ENCODE results near the gene SNX1. TPM values are rescaled to one million over a fixed set of nuclear protein-coding genes. Genes with fewer than 3 reads are reported as not detected.

The SNX1 gene
- total and polyA plus RNA-seq, 10 of the 15 experiments (the other 5 are each of a cell fraction or from before 2014, with no cell fraction given) = 17.8 to 115 (median 96.3) TPM

DNA sequence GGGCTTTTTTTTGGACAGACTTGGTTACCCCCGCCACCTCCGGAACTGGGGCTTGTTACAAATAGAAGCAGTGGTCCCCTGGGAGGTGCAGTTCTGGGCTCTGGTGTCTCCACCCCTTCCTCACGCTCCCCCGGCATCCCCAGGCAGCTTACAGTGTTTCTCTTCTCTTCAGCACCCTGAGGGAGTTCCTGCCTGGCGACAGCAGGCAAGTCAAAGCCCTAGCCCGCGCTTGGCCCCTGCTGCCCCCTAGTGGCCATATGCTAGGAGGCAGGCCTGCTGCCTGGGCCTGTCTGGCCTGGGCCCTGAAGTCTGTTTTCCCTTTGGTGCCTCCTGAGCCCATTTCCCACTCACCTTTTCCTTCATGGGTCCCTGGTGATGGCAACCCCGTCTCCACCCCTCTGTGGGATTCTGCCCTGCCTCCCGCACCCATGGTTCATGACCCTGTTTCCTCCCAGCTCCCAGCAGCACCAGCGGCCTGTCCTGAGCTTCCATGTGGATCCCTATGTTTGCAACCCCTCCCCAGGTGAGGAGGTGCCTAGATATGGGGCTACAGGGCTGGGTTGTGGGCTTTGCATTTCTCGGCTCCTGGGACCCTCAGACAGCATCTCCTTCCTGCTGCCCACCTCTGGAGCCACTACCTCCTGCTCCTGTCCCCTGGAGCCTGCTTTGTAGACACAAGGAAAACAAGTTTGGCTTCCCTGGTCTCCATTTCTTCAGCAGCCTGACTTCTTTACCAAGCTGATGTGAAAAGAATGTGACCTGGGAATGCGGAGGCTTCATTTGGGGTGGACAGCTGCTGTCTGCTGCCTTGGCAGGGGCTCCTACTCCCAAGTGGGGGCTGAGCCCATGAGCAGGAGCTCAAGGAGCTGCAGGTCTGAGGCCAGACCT, 57.9 kb downstream of the SNX1 start (continued):
- TF ChIP-seq, protein P1, sequence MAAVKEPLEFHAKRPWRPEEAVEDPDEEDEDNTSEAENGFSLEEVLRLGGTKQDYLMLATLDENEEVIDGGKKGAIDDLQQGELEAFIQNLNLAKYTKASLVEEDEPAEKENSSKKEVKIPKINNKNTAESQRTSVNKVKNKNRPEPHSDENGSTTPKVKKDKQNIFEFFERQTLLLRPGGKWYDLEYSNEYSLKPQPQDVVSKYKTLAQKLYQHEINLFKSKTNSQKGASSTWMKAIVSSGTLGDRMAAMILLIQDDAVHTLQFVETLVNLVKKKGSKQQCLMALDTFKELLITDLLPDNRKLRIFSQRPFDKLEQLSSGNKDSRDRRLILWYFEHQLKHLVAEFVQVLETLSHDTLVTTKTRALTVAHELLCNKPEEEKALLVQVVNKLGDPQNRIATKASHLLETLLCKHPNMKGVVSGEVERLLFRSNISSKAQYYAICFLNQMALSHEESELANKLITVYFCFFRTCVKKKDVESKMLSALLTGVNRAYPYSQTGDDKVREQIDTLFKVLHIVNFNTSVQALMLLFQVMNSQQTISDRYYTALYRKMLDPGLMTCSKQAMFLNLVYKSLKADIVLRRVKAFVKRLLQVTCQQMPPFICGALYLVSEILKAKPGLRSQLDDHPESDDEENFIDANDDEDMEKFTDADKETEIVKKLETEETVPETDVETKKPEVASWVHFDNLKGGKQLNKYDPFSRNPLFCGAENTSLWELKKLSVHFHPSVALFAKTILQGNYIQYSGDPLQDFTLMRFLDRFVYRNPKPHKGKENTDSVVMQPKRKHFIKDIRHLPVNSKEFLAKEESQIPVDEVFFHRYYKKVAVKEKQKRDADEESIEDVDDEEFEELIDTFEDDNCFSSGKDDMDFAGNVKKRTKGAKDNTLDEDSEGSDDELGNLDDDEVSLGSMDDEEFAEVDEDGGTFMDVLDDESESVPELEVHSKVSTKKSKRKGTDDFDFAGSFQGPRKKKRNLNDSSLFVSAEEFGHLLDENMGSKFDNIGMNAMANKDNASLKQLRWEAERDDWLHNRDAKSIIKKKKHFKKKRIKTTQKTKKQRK (IDR thresholded peaks at IDR 0.05; ENCODE audit: low read depth, low read length) = no peak; the same call in 1 of the 2 replicates
- TF ChIP-seq RCOR1 (conservative IDR thresholded peaks at IDR 0.05; ENCODE audit: low read depth, low read length) (0 out of 2 replicates have a peak, but pooled peaks have one; percentile 33), MEF2B (IDR thresholded peaks at IDR 0.05; ENCODE audit: partially characterized antibody, poor library complexity, severe bottlenecking) (peak; percentile 89), POLR2A (IDR thresholded peaks at IDR 0.05; ENCODE audit: low read depth, low read length) (peak; percentile 78), ZZZ3 (IDR thresholded peaks at IDR 0.05; ENCODE audit: control insufficient read depth, insufficient read length, low read depth) (no peak), PML (IDR thresholded peaks at IDR 0.05; ENCODE audit: low read length) (peak; percentile 67; the same call in 1 of the 2 replicates), RUNX3 (IDR thresholded peaks at IDR 0.05; ENCODE audit: low read length) (no peak), EP300 (IDR thresholded peaks at IDR 0.05; ENCODE audit: borderline replicate concordance in 1 of 2, control insufficient read depth in 1 of 2, low read depth in 2 of 2, low read length in 2 of 2) (no peak), CREM (IDR thresholded peaks at IDR 0.05; ENCODE audit: low read depth) (peak; percentile 21; the same call in 1 of the 2 replicates), MTA2 (IDR thresholded peaks at IDR 0.05; ENCODE audit: low read depth) (peak; percentile 8; the same call in 1 of the 2 replicates), FOS (IDR thresholded peaks at IDR 0.05; ENCODE audit: borderline replicate concordance, extremely low read depth, insufficient read length) (no peak), ZSCAN29 (IDR thresholded peaks at IDR 0.05) (no peak), NFYA (IDR thresholded peaks at IDR 0.05; ENCODE audit: borderline replicate concordance, low read depth, low read length) (no peak), NFYB (IDR thresholded peaks at IDR 0.05; ENCODE audit: insufficient read depth, low read depth, low read length) (no peak), RFX5 (IDR thresholded peaks at IDR 0.05; ENCODE audit: low read depth, low read length) (peak; percentile 68; the same call in 1 of the 2 replicates), FOXK2 (IDR thresholded peaks at IDR 0.05) (no peak), BCL11A (IDR thresholded peaks at IDR 0.05; ENCODE audit: low read depth, low read length) (peak; percentile 32; the same call in 1 of the 2 replicates)
- TF ChIP-seq, protein P2, sequence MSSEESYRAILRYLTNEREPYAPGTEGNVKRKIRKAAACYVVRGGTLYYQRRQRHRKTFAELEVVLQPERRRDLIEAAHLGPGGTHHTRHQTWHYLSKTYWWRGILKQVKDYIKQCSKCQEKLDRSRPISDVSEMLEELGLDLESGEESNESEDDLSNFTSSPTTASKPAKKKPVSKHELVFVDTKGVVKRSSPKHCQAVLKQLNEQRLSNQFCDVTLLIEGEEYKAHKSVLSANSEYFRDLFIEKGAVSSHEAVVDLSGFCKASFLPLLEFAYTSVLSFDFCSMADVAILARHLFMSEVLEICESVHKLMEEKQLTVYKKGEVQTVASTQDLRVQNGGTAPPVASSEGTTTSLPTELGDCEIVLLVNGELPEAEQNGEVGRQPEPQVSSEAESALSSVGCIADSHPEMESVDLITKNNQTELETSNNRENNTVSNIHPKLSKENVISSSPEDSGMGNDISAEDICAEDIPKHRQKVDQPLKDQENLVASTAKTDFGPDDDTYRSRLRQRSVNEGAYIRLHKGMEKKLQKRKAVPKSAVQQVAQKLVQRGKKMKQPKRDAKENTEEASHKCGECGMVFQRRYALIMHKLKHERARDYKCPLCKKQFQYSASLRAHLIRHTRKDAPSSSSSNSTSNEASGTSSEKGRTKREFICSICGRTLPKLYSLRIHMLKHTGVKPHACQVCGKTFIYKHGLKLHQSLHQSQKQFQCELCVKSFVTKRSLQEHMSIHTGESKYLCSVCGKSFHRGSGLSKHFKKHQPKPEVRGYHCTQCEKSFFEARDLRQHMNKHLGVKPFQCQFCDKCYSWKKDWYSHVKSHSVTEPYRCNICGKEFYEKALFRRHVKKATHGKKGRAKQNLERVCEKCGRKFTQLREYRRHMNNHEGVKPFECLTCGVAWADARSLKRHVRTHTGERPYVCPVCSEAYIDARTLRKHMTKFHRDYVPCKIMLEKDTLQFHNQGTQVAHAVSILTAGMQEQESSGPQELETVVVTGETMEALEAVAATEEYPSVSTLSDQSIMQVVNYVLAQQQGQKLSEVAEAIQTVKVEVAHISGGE (CRISPR knock-in tag; IDR thresholded peaks at IDR 0.05) = no peak
- TF ChIP-seq, protein P3, sequence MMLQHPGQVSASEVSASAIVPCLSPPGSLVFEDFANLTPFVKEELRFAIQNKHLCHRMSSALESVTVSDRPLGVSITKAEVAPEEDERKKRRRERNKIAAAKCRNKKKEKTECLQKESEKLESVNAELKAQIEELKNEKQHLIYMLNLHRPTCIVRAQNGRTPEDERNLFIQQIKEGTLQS (IDR thresholded peaks at IDR 0.05; ENCODE audit: borderline replicate concordance, extremely low read depth, low read depth, low read length) = no peak
- TF ChIP-seq, protein P4, sequence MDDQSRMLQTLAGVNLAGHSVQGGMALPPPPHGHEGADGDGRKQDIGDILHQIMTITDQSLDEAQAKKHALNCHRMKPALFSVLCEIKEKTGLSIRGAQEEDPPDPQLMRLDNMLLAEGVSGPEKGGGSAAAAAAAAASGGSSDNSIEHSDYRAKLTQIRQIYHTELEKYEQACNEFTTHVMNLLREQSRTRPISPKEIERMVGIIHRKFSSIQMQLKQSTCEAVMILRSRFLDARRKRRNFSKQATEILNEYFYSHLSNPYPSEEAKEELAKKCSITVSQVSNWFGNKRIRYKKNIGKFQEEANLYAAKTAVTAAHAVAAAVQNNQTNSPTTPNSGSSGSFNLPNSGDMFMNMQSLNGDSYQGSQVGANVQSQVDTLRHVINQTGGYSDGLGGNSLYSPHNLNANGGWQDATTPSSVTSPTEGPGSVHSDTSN (IDR thresholded peaks at IDR 0.05; ENCODE audit: insufficient replicate concordance, low read depth, low read length) = no peak

Measured in GM12878 (cell line).